GM21423 (cell line): Measurements from ENCODE around the gene PRKCI.
"Not testable (repeated sequence)": the region's sequence is repeated elsewhere in the genome, so short reads cannot be mapped to it uniquely, and the experiment has no call there.

ENCODE experiments used
- ATAC-seq: cut with Tn5 transposase; IDR thresholded peaks from one replicate; pipeline ENCODE4 v1.9.1; 2021; ENCODE audit warnings: mild to moderate bottlenecking, moderate library complexity; ENCODE audit not compliant: unreplicated experiment

The PRKCI gene

GRCh38 chr3:170222647-170223541 is 670 bp downstream of the PRKCI start:
- ATAC-seq = peak; percentile 23

- ATAC-seq = no peak
These were observed 2.9 kb downstream of the PRKCI start for GRCh38 chr3:170225166-170225565.

GRCh38 chr3:170226426-170226960 is 4.3 kb downstream of the PRKCI start:
- no peak for ATAC-seq

GRCh38 chr3:170228093-170228766 is 6.0 kb downstream of the PRKCI start:
- no peak for ATAC-seq

- ATAC-seq = no peak
These were observed 10.0 kb downstream of the PRKCI start for GRCh38 chr3:170232266-170232665.

- no peak for ATAC-seq
These were observed 11.3 kb downstream of the PRKCI start for GRCh38 chr3:170233530-170233929.

GRCh38 chr3:170240142-170240541 is 17.9 kb downstream of the PRKCI start:
- no peak for ATAC-seq

- no peak for ATAC-seq
These were observed 18.4 kb downstream of the PRKCI start for GRCh38 chr3:170240671-170241070.

- no peak for ATAC-seq
These were observed 22.4 kb downstream of the PRKCI start for GRCh38 chr3:170244576-170244975.

- peak; percentile 27 for ATAC-seq
These were observed 25.7 kb downstream of the PRKCI start for GRCh38 chr3:170247875-170248274.

- ATAC-seq = no peak
These were observed 34.4 kb downstream of the PRKCI start for GRCh38 chr3:170256597-170256996.

- peak; percentile 66 for ATAC-seq
These were observed 34.9 kb downstream of the PRKCI start for GRCh38 chr3:170257145-170257544.

GRCh38 chr3:170258105-170258487 is 35.9 kb downstream of the PRKCI start:
- ATAC-seq = no peak

- no peak for ATAC-seq
These were observed 37.7 kb downstream of the PRKCI start for GRCh38 chr3:170259907-170260306.

- ATAC-seq = no peak
These were observed 45.6 kb downstream of the PRKCI start for GRCh38 chr3:170267793-170268192.

GRCh38 chr3:170269673-170270254 is 47.5 kb downstream of the PRKCI start:
- ATAC-seq = not testable (repeated sequence)

- no peak for ATAC-seq
These were observed 48.2 kb downstream of the PRKCI start for GRCh38 chr3:170270282-170270881.

GRCh38 chr3:170274641-170275040 is 52.4 kb downstream of the PRKCI start:
- no peak for ATAC-seq

GRCh38 chr3:170275832-170276231 is 53.6 kb downstream of the PRKCI start:
- ATAC-seq = no peak

- ATAC-seq = not testable (repeated sequence)
These were observed 55.1 kb downstream of the PRKCI start for GRCh38 chr3:170277311-170277710.
